GM10847 (cell line): ENCODE measurements around the gene AOPEP.

Experiments
- POLR2A ChIP-seq: IDR thresholded peaks from 2 replicates; pipeline ENCODE4 v1.6.1; 2011; ENCODE audit not compliant: insufficient read length; ENCODE audit errors: extremely low read depth

Gene AOPEP

DNA sequence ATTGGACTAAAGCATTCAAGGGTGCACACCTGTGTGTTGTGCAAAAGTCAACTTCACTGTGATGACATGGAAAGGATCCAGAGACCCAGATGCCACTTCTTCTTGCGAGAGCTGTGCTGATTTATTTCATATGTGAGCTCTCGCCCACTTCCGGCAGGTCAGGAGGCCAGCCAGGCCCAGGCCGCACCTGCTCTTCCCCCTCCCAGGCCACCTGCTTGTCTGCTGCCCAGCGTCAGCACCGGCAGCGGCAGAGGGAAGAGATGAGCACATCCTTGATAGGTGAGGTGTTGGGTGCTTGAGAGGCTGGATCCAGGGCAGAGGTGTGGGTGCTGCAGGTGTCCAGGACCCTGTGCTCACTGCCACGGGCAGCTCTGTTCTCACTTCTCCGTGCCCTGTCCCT is 348.1 kb downstream of the AOPEP start:
- no peak for TF ChIP-seq POLR2A

DNA sequence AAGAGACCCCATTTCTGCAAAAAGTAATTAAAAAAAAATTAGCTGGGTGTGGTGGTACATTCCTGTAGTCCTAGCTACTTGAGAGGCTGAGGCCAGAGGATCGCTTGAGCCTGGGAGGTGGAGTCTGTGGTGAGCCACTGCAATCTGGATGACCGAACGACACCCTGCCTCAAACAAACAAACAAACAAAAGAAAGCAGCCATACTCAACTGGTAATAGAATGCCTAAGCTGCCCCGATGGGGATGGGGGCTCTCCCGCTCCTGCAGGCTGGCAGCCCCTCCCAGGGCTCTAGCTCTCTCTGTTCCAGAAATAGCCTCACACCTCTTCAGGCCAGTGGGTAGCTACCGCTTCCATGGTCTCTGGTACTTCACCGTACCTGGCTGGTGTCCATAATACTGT is 349.2 kb downstream of the AOPEP start:
- no peak for TF ChIP-seq POLR2A

- no peak for TF ChIP-seq POLR2A
Observed at GRCh38 chr9:95076696-95077052, 350.2 kb downstream of the AOPEP start.

GRCh38 chr9:95077053-95077765 is 350.7 kb downstream of the AOPEP start:
- TF ChIP-seq POLR2A, result no peak

DNA sequence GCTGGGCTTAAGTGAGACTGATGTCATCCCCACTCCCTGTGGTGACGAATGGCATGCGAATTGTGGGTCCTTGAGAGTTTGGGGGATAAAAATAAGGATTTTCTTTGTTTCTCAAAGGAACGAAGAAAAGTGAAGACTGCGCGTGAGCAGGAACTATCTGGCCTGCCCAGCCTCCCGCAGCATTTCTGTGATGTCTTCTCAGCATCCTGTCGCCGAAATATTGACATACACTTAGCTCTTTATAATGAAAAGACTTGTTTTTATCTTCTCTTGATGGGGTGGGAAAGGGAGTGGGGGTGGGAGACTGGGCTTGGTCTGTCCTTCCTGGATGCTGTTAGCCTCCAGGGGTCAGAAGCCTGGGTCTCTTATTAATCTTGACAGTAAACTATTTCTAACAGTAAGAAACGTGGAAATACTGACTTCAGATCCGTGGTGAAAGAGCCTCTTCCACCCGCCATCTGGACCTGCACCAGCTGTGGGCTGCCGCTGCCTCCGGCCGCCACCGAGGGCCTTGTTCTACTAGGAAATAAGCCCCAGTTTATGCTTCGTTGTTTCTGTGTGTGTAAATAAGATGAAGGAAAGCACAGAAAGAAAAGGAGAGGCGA is 351.4 kb downstream of the AOPEP start:
- TF ChIP-seq POLR2A, result no peak

DNA sequence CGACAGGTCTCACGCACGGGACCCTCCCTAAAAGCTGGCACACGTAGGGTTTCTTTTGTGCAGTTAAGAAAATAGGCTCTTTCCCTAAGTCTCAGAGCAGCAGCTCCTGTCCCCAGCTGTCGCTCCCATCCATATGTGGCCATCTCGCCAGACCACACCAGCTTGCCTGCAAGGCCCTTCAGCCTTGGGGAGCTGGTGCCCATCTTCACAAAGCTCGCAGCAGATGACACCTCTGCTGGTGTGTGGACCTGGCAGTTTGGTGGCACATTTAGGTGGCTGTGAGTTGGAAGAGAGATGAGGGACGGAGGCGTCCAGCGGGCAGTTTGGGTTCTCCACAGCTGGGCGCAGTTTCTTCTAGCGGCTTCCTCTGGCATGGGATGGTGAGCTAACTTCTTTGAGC is 352.0 kb downstream of the AOPEP start:
- TF ChIP-seq POLR2A, result no peak

- TF ChIP-seq POLR2A, result no peak
Observed at GRCh38 chr9:95078939-95079338, 352.4 kb downstream of the AOPEP start.

DNA sequence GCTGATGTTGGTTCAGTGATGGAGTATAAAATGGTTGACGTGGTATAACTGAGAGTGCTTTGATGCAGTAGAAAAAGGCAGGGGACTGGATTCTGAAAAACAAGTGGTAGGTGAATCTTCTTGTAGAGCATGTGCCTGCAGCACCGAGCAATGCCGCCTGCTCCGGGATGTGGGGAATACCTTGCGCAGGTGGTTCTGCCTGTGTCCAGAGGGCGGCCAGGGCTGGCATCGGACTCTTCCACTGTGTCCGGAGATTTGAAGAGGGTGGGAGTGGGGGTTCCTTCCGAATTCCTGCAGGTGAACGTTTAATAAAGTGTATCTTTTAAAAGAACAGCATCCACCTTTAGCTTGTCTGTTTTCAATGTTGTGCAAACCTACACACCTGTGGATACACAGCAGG is 353.0 kb downstream of the AOPEP start:
- no peak for TF ChIP-seq POLR2A

DNA sequence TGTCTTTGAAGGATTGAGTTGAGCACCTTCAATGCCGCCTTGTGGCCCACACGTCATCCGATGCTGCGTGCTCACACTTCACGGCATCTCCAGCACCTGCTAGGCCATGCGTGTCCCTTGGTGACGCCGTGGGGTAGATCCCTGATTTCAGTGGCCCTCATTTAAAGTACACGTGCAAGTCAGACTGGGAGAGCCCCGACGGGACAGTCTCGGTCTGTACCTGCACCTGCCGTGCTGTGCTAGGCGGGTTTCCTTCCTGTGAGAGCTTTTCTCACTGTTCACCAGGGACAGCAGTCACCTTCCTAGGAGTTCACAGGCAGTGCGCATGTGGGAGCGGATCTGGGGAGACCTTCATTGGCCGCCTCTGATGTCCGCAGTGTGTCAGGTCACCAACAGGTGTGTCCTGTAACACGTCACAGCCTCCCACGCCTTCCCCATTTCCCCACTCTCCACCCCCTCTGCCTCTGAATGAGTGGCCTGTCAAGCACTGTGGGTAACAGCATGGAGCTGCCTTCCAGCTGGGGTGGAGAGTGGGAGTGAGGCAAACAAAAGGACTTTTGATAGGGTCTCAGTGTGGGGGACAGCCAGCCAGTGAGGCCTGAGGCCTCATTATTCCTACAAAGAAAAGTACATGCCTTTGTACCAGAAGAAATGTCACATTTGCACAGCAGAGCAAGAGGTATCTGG is 354.6 kb downstream of the AOPEP start:
- no peak for TF ChIP-seq POLR2A

GRCh38 chr9:95081998-95082397 is 355.5 kb downstream of the AOPEP start:
- no peak for TF ChIP-seq POLR2A

GRCh38 chr9:95082401-95083084 is 356.0 kb downstream of the AOPEP start:
- TF ChIP-seq POLR2A, result no peak

DNA sequence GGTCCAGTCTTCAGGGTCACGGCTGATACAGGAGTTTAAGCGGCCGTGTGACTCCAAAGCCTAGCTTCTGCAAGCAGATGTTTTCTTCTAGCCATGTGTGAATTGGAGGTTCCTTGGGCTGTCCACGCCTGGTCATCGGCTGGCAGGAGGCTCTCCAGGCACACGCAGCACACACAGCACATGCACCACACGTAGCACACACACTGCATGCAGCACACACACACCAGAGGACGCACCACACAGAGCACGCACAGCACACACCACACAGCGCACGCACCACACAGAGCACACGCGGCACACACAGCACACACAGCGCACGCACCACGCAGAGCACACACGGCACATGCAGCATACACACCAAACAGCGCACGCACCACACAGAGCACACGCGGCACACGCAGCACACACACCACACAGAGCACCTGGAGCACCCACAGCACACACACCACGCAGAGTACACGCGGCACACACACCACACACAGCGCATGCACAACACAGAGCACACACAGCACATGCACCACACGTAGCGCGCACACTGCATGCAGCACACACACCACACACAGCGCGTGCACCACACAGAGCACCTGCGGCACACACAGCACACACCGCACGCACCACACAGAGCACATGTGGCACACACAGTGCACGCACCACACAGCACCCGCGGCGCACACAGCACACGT is 356.7 kb downstream of the AOPEP start:
- no peak for TF ChIP-seq POLR2A

DNA sequence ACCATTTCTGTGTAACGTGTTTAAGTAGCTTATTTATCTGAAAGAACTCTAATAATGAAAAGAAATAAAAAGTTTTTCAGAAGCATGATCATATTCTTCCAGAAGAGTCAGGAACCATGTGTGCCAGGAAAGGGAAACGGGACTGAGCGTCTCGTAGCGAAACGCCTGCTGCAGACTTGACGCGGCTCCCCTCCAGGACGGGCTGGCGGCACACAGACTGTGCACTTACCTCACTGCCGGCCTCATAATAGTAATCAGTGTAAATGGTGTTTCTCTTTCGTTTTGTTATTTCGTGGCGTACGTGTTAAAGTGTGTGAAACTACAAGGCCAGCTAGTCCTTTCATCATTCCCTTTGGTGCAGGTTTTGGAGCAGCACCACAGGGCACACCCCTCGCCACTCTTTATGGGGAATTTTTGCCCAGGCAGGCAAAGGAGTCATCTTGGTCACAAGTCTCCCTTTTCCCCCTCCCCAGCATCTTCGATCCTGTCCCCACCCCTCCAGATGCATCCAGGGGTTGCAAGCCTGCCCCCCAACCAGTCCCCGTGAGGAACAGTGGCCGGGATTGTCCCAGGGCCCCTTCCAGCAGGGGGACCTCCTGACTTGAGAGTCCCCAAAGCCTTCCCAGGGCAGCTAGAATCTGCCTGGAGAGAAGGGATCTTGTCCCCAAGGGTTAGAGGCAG is 357.9 kb downstream of the AOPEP start:
- TF ChIP-seq POLR2A, result no peak

DNA sequence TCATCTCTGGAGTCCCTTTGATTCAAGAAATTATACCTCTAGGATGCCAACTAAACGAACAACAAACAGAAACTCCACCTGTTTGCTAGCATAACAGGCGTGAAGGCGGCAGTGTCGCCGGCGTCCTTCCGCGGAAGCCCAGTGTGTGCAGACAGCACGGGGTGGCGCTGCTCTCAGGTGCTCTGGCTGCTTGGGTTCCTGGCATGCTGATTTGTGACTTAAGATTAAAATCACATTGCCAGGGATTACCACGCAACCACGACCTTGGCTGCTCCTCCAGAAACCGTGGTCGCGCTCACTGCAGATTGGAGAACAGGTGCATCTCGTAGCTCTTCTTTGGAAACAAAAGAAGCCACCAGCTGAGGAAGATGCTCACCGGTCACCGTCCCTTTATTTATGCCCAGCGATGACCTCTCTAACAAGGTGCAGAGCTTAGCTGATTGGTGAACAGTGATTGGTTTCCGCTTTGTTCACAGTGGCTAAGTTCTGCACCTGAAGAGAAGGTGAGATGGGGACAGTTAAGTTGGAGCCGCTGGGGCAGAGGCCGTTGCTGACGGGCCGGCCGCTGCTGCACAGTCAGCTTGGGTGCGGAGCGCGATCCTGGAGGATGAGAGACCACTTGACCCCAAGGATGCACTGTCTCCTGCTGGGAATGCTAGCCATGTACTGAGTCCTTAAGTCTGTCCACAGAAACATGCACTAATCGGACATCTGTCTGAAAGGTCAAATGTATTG is 358.7 kb downstream of the AOPEP start:
- no peak for TF ChIP-seq POLR2A
